HCT116 (cell line): ENCODE data around the gene NR2C2AP. TPM values are rescaled to one million over a fixed set of nuclear protein-coding genes. Genes with fewer than 3 reads are reported as not detected.

Experiments used
- ATAC-seq: fragments of 200-7000 bp; cut with Tn5 transposase; 2 replicates; pipeline ENCODE4 v1.9.1; 2020; ENCODE audit warnings: mild to moderate bottlenecking, moderate library complexity
- BruUV-seq: library from RNA; stranded (reverse); fragments of 400-500 nt; replicated peaks from 2 replicates; lab custom pipeline; 2021; lab: Mats Ljungman, UMichigan
- CTCF ChIA-PET: fragments of 300-600 bp; sonication (Branson Sonifier 250); formaldehyde crosslinking; loops from one replicate; lab custom pipeline; 2021; ENCODE audit warnings: antibody characterized with exemption; lab: Charles Lee
- POLR2A ChIA-PET: fragments of 300-600, 350-600 bp; sonication (Branson Sonifier 250); formaldehyde crosslinking; loops from one replicate; lab custom pipeline; 2021; ENCODE audit warnings: antibody characterized with exemption; lab: Charles Lee
- RAD21 ChIA-PET, 2 experiments: fragments of 300-600 bp; sonication (Branson Sonifier 250); formaldehyde crosslinking; loops; one replicate each; lab custom pipeline; 2023; ENCODE audit warnings: low total read pairs in 2 of 2; ENCODE audit not compliant: uncharacterized antibody in 2 of 2, unreplicated experiment in 2 of 2, low non-redundant PET in 1 of 2; lab: Charles Lee
- DNase-seq: peaks from one replicate; pipeline ENCODE4 v3.0.0-alpha.2; 2010; ENCODE audit warnings: low read depth, low spot score
- H2AFZ ChIP-seq: fragments of 200-600 bp; shearing (Covaris generic), sonication (generic); 2 replicates; pipeline ENCODE4 v1.6.1; 2017; ENCODE audit warnings: low read depth, mixed run types, mixed read lengths, antibody characterized with exemption, low read length; ENCODE audit not compliant: poor library complexity, severe bottlenecking
- H3K27ac ChIP-seq: 2 replicates; pipeline ENCODE4 v1.5.1; 2012; ENCODE audit warnings: low read depth, low read length
- H3K27me3 ChIP-seq: fragments of 200-600 bp; sonication (generic); 2 replicates; pipeline ENCODE4 v1.6.1; 2016; ENCODE audit warnings: mixed run types, low read length, mixed read lengths; ENCODE audit not compliant: insufficient read depth
- H3K36me3 ChIP-seq, 2 experiments: fragments of 200-500 bp in 1 of 2; fragments of 200-600 bp in 1 of 2; sonication (Bioruptor generic) in 1 of 2; sonication (generic) in 1 of 2; 2 replicates each; pipeline versions ENCODE4 v1.5.1 to v1.6.1; 2014 to 2016; ENCODE audit warnings: low read length in 2 of 2, inconsistent platforms in 1 of 2, mixed read lengths in 1 of 2, mixed run types in 1 of 2; ENCODE audit not compliant: insufficient read depth in 2 of 2, control insufficient read depth in 1 of 2
- H3K4me1 ChIP-seq, 2 experiments: fragments of 200-600 bp in 1 of 2; sonication (generic) in 1 of 2; 2 replicates each; pipeline versions ENCODE4 v1.5.1 to v1.6.1; 2012 to 2017; ENCODE audit warnings: low read length in 2 of 2, inconsistent platforms in 1 of 2, mild to moderate bottlenecking in 1 of 2, mixed read lengths in 1 of 2, mixed run types in 1 of 2, moderate library complexity in 1 of 2; ENCODE audit not compliant: insufficient read depth in 2 of 2, control insufficient read depth in 1 of 2
- H3K4me2 ChIP-seq: fragments of 200-600 bp; sonication (generic); 2 replicates; pipeline ENCODE4 v1.6.1; 2017; ENCODE audit warnings: mixed run types, low read length, mixed read lengths
- H3K4me3 ChIP-seq, 2 experiments: fragments of 200-600 bp in 1 of 2; sonication (generic) in 1 of 2; replicated peaks in 1 of 2; 2 replicates each; pipeline ENCODE4 v1.5.1; 2011 to 2016; ENCODE audit warnings: low read length in 2 of 2, control low read depth in 1 of 2, low read depth in 1 of 2, mild to moderate bottlenecking in 1 of 2, mixed read lengths in 1 of 2, mixed run types in 1 of 2
- H3K79me2 ChIP-seq: fragments of 200-600 bp; sonication (generic); 2 replicates; pipeline ENCODE4 v1.6.1; 2017; ENCODE audit warnings: mild to moderate bottlenecking, mixed run types, low read length, moderate library complexity, mixed read lengths; ENCODE audit not compliant: insufficient read depth
- H3K9ac ChIP-seq: fragments of 200-600 bp; sonication (generic); 2 replicates; pipeline ENCODE4 v1.6.1; 2016; ENCODE audit warnings: low read length, mixed read lengths
- H3K9me2 ChIP-seq: fragments of 200-600 bp; sonication (generic), shearing (Covaris generic); 2 replicates; pipeline ENCODE4 v1.6.1; 2017; ENCODE audit warnings: mixed run types, mild to moderate bottlenecking, moderate library complexity; ENCODE audit not compliant: insufficient read depth
- H3K9me3 ChIP-seq, 2 experiments: fragments of 200-500 bp in 1 of 2; fragments of 200-600 bp in 1 of 2; sonication (Bioruptor generic) in 1 of 2; sonication (generic) in 1 of 2; 2 replicates each; pipeline ENCODE4 v1.6.1; 2014 to 2017; ENCODE audit warnings: low read length in 2 of 2, mixed read lengths in 2 of 2, inconsistent platforms in 1 of 2, low read depth in 1 of 2, mild to moderate bottlenecking in 1 of 2, mixed run types in 1 of 2, moderate library complexity in 1 of 2; ENCODE audit not compliant: control insufficient read depth in 1 of 2, insufficient read depth in 1 of 2
- H4K20me1 ChIP-seq: fragments of 200-600 bp; sonication (generic), shearing (Covaris generic); 2 replicates; pipeline ENCODE4 v1.6.1; 2017; ENCODE audit warnings: mixed run types, mild to moderate bottlenecking, moderate library complexity; ENCODE audit not compliant: insufficient read depth
- ATF3 ChIP-seq: IDR thresholded peaks from 2 replicates; pipeline ENCODE4 v1.6.1; 2012
- CEBPB ChIP-seq: IDR thresholded peaks from 2 replicates; pipeline ENCODE4 v1.6.1; 2012; ENCODE audit warnings: low read depth
- CTCF ChIP-seq, 3 experiments: fragments of 200-600 bp in 1 of 3; sonication (generic) in 1 of 3; IDR thresholded peaks in 2 of 3; conservative IDR thresholded peaks in 1 of 3; 2 replicates each; pipeline ENCODE4 v1.5.1; 2012 to 2017; ENCODE audit warnings: low read depth in 2 of 3, low read length in 2 of 3, antibody characterized with exemption in 1 of 3, borderline replicate concordance in 1 of 3, control low read depth in 1 of 3, mild to moderate bottlenecking in 1 of 3, mixed read lengths in 1 of 3, mixed run types in 1 of 3, moderate library complexity in 1 of 3; ENCODE audit not compliant: insufficient read depth in 1 of 3
- EGR1 ChIP-seq: IDR thresholded peaks from 2 replicates; pipeline ENCODE4 v1.6.1; 2012; ENCODE audit warnings: low read depth
- ELF1 ChIP-seq: IDR thresholded peaks from 2 replicates; pipeline ENCODE4 v1.6.1; 2012; ENCODE audit warnings: low read depth, borderline replicate concordance
- EZH2 ChIP-seq: fragments of 200-600 bp; sonication (generic); IDR thresholded peaks from 2 replicates; pipeline ENCODE4 v1.6.1; 2017; ENCODE audit warnings: antibody characterized with exemption, mixed run types
- EZH2phosphoT487 ChIP-seq: fragments of 200-600 bp; IDR thresholded peaks from 2 replicates; pipeline ENCODE4 v1.6.1; 2018; ENCODE audit warnings: antibody characterized with exemption, borderline replicate concordance
- FOSL1 ChIP-seq: IDR thresholded peaks from 2 replicates; pipeline ENCODE4 v1.6.1; 2012; ENCODE audit warnings: low read depth
- MAX ChIP-seq: IDR thresholded peaks from 2 replicates; pipeline ENCODE4 v1.6.1; 2012
- POLR2A ChIP-seq: IDR thresholded peaks from 2 replicates; pipeline ENCODE4 v1.7.0; 2011; ENCODE audit warnings: borderline replicate concordance; ENCODE audit not compliant: insufficient read depth, insufficient read length; ENCODE audit errors: extremely low read depth
- POLR2AphosphoS5 ChIP-seq: IDR thresholded peaks from 2 replicates; pipeline ENCODE4 v1.6.1; 2011; ENCODE audit warnings: mild to moderate bottlenecking, low read depth, low read length, moderate library complexity
- RAD21 ChIP-seq: IDR thresholded peaks from 2 replicates; pipeline ENCODE4 v1.6.1; 2012; ENCODE audit warnings: low read depth, mild to moderate bottlenecking
- REST ChIP-seq: IDR thresholded peaks from 2 replicates; pipeline ENCODE4 v1.6.1; 2012; ENCODE audit warnings: low read depth
- SIN3A ChIP-seq: IDR thresholded peaks from 2 replicates; pipeline ENCODE4 v1.6.1; 2012; ENCODE audit warnings: low read depth
- SRF ChIP-seq: IDR thresholded peaks from 2 replicates; pipeline ENCODE4 v1.6.1; 2012; ENCODE audit warnings: low read depth
- TCF7L2 ChIP-seq: IDR thresholded peaks from 2 replicates; pipeline ENCODE4 v1.7.0; 2011; ENCODE audit warnings: borderline replicate concordance, inconsistent platforms; ENCODE audit not compliant: insufficient read depth, insufficient read length; ENCODE audit errors: extremely low read depth
- ZBTB33 ChIP-seq: IDR thresholded peaks from 2 replicates; pipeline ENCODE4 v1.6.1; 2011; ENCODE audit warnings: mild to moderate bottlenecking, low read length, moderate library complexity; ENCODE audit not compliant: insufficient replicate concordance; ENCODE audit errors: extremely low read depth
- ZFX ChIP-seq: fragments of 450-650 bp; IDR thresholded peaks from 2 replicates; pipeline ENCODE4 v1.6.1; 2017
- ZNF274 ChIP-seq: fragments of 200-500 bp; sonication (Bioruptor generic); IDR thresholded peaks from 2 replicates; pipeline ENCODE4 v1.6.1; 2014; ENCODE audit warnings: mild to moderate bottlenecking, low read depth, low read length, inconsistent platforms
- intact Hi-C: fragments of 100-400 bp; cut with micrococcal nuclease; formaldehyde crosslinking; loops from 2 replicates; pipeline ENCODE4 v1.10.0; 2022
- total RNA-seq: library from RNA; stranded (reverse); gene quantifications from one replicate; pipeline ENCODE4 v1.2.1, GENCODE V29; 2021; ENCODE audit not compliant: unreplicated experiment

The NR2C2AP gene
- total RNA-seq, 1 experiment from 2014 or later: 45.3 TPM

- Histone ChIP-seq H4K20me1 (no peaks in the 10 kb centered on the region), H3K4me1 (peaks cover 4 to 6% of the 10 kb centered on the region in 2 experiments; a peak in 3 of 4 replicates), H3K79me2 (no peaks in the 10 kb centered on the region), H3K4me2 (no peak overlapping the region), H3K36me3 (no peaks in the 10 kb centered on the region; a peak in 1 of 4 replicates), H3K27ac (no peak overlapping the region), H3K9ac (no peak overlapping the region), H3K9me3 (no peaks in the 10 kb centered on the region), H3K4me3 (no peak overlapping the region), H3K9me2 (no peaks in the 10 kb centered on the region), H2AFZ (no peak overlapping the region), H3K27me3 (no peaks in the 10 kb centered on the region)
- RAD21 ChIA-PET: no interaction called here
- intact Hi-C loops: no loop called here
- TF ChIP-seq SRF: no peak
- no peak for TF ChIP-seq EZH2phosphoT487
- TF ChIP-seq POLR2AphosphoS5: no peak
- no peak for TF ChIP-seq FOSL1
- TF ChIP-seq RAD21: no peak
- no peak for TF ChIP-seq POLR2A
- no peak for TF ChIP-seq ZBTB33
- TF ChIP-seq ZNF274: no peak
- TF ChIP-seq EGR1: no peak
- TF ChIP-seq SIN3A: no peak
- TF ChIP-seq CEBPB: no peak
- no peak for TF ChIP-seq CTCF (IDR thresholded peaks at IDR 0.05 in 2 of 3, conservative IDR thresholded peaks at IDR 0.05 in 1 of 3; ENCODE audit: borderline replicate concordance in 1 of 3, insufficient read depth in 1 of 3, low read depth in 2 of 3, low read length in 2 of 3)
- no peak for TF ChIP-seq REST
- TF ChIP-seq ATF3: no peak
- no peak for TF ChIP-seq MAX
- TF ChIP-seq ZFX: no peak
- no peak for TF ChIP-seq EZH2
- TF ChIP-seq TCF7L2: no peak
- no peak for TF ChIP-seq ELF1
- BruUV-seq: no TSS peak
- ATAC-seq: peak; percentile 31; the same call in 1 of the 2 replicates
- CTCF ChIA-PET: no interaction called here
- POLR2A ChIA-PET: no interaction called here
- DNase-seq: no peak
Measured at GRCh38 chr19:19176950-19177349, 26.3 kb downstream of the NR2C2AP start.
